Glutamatergic neuron (in vitro differentiated cells): ENCODE data around the gene STPG3. TPM values are rescaled to one million over a fixed set of nuclear protein-coding genes. Genes with fewer than 3 reads are reported as not detected.

ENCODE experiments used
- DNase-seq: peaks from one replicate; pipeline ENCODE4 v3.0.0; 2022
- H3K27ac Mint-ChIP-seq: one replicate; pipeline ENCODE4 v1.8.0; 2020; ENCODE audit warnings: mild to moderate bottlenecking, mixed read lengths, inconsistent platforms; ENCODE audit not compliant: unreplicated experiment
- H3K27me3 Mint-ChIP-seq: one replicate; pipeline ENCODE4 v1.8.0; 2020; ENCODE audit warnings: mild to moderate bottlenecking, moderate library complexity, mixed read lengths, inconsistent platforms; ENCODE audit not compliant: unreplicated experiment
- H3K36me3 Mint-ChIP-seq: one replicate; pipeline ENCODE4 v1.8.0; 2020; ENCODE audit warnings: mild to moderate bottlenecking, mixed read lengths, inconsistent platforms; ENCODE audit not compliant: unreplicated experiment
- H3K4me1 Mint-ChIP-seq: one replicate; pipeline ENCODE4 v1.8.0; 2020; ENCODE audit warnings: mild to moderate bottlenecking, low read depth, mixed read lengths, inconsistent platforms; ENCODE audit not compliant: unreplicated experiment
- H3K4me3 Mint-ChIP-seq: one replicate; pipeline ENCODE4 v1.8.0; 2020; ENCODE audit warnings: mild to moderate bottlenecking, mixed read lengths, inconsistent platforms; ENCODE audit not compliant: unreplicated experiment
- H3K9me3 Mint-ChIP-seq: one replicate; pipeline ENCODE4 v1.8.0; 2020; ENCODE audit warnings: mild to moderate bottlenecking, moderate library complexity, mixed read lengths, inconsistent platforms; ENCODE audit not compliant: unreplicated experiment
- CTCF ChIP-seq: fragments of 200-600 bp; sonication (generic); IDR thresholded peaks from one replicate; pipeline ENCODE4 v1.5.0; 2021; ENCODE audit not compliant: partially characterized antibody, unreplicated experiment
- total RNA-seq: library from RNA; stranded (reverse); fragmentation: NEBNext Ultra II Directional; extraction: Animal tissue kit (Norgen Biotek cat#: 25700); gene quantifications from one replicate; pipeline ENCODE4 v1.2.1, GENCODE V29; 2021; ENCODE audit not compliant: unreplicated experiment

Gene STPG3
- total RNA-seq, 1 donor from 2014 or later, result not detected

GRCh38 chr9:137273611-137274320 is 22.7 kb downstream of the STPG3 start:
- DNase-seq, result no peak
- peaks cover 6% of the 10 kb centered on the region for H3K9me3 Mint-ChIP-seq
- TF ChIP-seq CTCF, result no peak
- H3K4me1 Mint-ChIP-seq, result peaks cover 17% of the 10 kb centered on the region
- H3K27ac Mint-ChIP-seq, result no peak overlapping the region
- H3K27me3 Mint-ChIP-seq, result peaks cover 8% of the 10 kb centered on the region
- H3K36me3 Mint-ChIP-seq, result no peaks in the 10 kb centered on the region
- no peak overlapping the region for H3K4me3 Mint-ChIP-seq

GRCh38 chr9:137275203-137275587 is 24.1 kb downstream of the STPG3 start:
- DNase-seq, result no peak
- no peak overlapping the region for H3K27ac Mint-ChIP-seq
- H3K4me3 Mint-ChIP-seq, result no peak overlapping the region
- peaks cover 6% of the 10 kb centered on the region for H3K9me3 Mint-ChIP-seq
- H3K4me1 Mint-ChIP-seq, result peaks cover 17% of the 10 kb centered on the region
- H3K27me3 Mint-ChIP-seq, result peaks cover 8% of the 10 kb centered on the region
- H3K36me3 Mint-ChIP-seq, result no peaks in the 10 kb centered on the region
- no peak for TF ChIP-seq CTCF

- peaks cover 6% of the 10 kb centered on the region for H3K9me3 Mint-ChIP-seq
- no peak for TF ChIP-seq CTCF
- H3K27ac Mint-ChIP-seq, result no peak overlapping the region
- H3K27me3 Mint-ChIP-seq, result peaks cover 8% of the 10 kb centered on the region
- no peak for DNase-seq
- H3K4me3 Mint-ChIP-seq, result peak overlapping the region; percentile 20
- H3K36me3 Mint-ChIP-seq, result no peaks in the 10 kb centered on the region
- H3K4me1 Mint-ChIP-seq, result peaks cover 17% of the 10 kb centered on the region
These were observed 24.7 kb downstream of the STPG3 start for GRCh38 chr9:137275588-137276472.

GRCh38 chr9:137276473-137277328 is 25.6 kb downstream of the STPG3 start:
- peak; percentile 25 for DNase-seq
- H3K27ac Mint-ChIP-seq, result no peak overlapping the region
- no peak for TF ChIP-seq CTCF
- H3K36me3 Mint-ChIP-seq, result no peaks in the 10 kb centered on the region
- H3K27me3 Mint-ChIP-seq, result peaks cover 6% of the 10 kb centered on the region
- H3K4me3 Mint-ChIP-seq, result no peak overlapping the region
- peaks cover 17% of the 10 kb centered on the region for H3K4me1 Mint-ChIP-seq
- H3K9me3 Mint-ChIP-seq, result peaks cover 6% of the 10 kb centered on the region
